ENCODE measurements around the gene GGA2. TPM values are rescaled to one million over a fixed set of nuclear protein-coding genes. Genes with fewer than 3 reads are reported as not detected.
"Not testable (repeated sequence)": the region's sequence is repeated elsewhere in the genome, so short reads cannot be mapped to it uniquely, and the experiment has no call there.

Gene GGA2
- total and polyA plus RNA-seq, 9 donors: 27.1 to 141 (median 83.3) TPM

- Histone ChIP-seq H3K36me3 (no peaks in the 10 kb centered on the region), H3K4me3 (peak within 1 kb of the TSS; percentile 73), H3K9me3 (no peaks in the 10 kb centered on the region), H3K4me1 (ENCODE audit: insufficient read depth) (peaks cover 6% of the 10 kb centered on the region), H3K27me3 (no peaks in the 10 kb centered on the region), H3K27ac (peak within 1 kb of the TSS in 1 of 2 donors; percentile 53)
- TF ChIP-seq POLR2A (IDR thresholded peaks at IDR 0.05) (peak; percentile 10), EP300 (IDR thresholded peaks at IDR 0.05) (no peak)
- TF ChIP-seq, protein P1, sequence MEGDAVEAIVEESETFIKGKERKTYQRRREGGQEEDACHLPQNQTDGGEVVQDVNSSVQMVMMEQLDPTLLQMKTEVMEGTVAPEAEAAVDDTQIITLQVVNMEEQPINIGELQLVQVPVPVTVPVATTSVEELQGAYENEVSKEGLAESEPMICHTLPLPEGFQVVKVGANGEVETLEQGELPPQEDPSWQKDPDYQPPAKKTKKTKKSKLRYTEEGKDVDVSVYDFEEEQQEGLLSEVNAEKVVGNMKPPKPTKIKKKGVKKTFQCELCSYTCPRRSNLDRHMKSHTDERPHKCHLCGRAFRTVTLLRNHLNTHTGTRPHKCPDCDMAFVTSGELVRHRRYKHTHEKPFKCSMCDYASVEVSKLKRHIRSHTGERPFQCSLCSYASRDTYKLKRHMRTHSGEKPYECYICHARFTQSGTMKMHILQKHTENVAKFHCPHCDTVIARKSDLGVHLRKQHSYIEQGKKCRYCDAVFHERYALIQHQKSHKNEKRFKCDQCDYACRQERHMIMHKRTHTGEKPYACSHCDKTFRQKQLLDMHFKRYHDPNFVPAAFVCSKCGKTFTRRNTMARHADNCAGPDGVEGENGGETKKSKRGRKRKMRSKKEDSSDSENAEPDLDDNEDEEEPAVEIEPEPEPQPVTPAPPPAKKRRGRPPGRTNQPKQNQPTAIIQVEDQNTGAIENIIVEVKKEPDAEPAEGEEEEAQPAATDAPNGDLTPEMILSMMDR (IDR thresholded peaks at IDR 0.05): peak in 1 of 3 donors; percentile 26
- intact Hi-C loops (cut with DNase I): no loop called here
- DNase-seq: peak; percentile 84 to 93 (median 89)
- 0% methylated on average over 49 to 57 of the region's 57 CpGs for WGBS, 3 donors
These were observed 57.5 kb downstream of the GGA2 start, which contains the start of gene COG7 for GRCh38 chr16:23452572-23453337. COG7 (minus strand) TSS chr16:23453189; CDS start chr16:23452994, 195 bp downstream.

GRCh38 chr16:23452221-23452571 lies 58.1 kb downstream of the GGA2 start:
- Histone ChIP-seq H3K4me3 (peak overlapping the region; percentile 73), H3K27ac (peak overlapping the region in 1 of 2 donors; percentile 53), H3K27me3 (no peaks in the 10 kb centered on the region), H3K4me1 (ENCODE audit: insufficient read depth) (peaks cover 6% of the 10 kb centered on the region), H3K36me3 (no peaks in the 10 kb centered on the region), H3K9me3 (no peaks in the 10 kb centered on the region)
- no peak for DNase-seq
- intact Hi-C loops (cut with DNase I): no loop called here
- 2 to 3% (median 2%) methylated on average over 10 of the region's 10 CpGs for WGBS, 3 donors
- TF ChIP-seq, protein P1 (IDR thresholded peaks at IDR 0.05): no peak
- TF ChIP-seq POLR2A (IDR thresholded peaks at IDR 0.05) (no peak), EP300 (IDR thresholded peaks at IDR 0.05) (no peak)

- Histone ChIP-seq H3K27ac (no peak overlapping the region), H3K9me3 (no peaks in the 10 kb centered on the region), H3K36me3 (no peaks in the 10 kb centered on the region), H3K4me3 (no peak overlapping the region), H3K4me1 (ENCODE audit: insufficient read depth) (peaks cover 6% of the 10 kb centered on the region), H3K27me3 (no peaks in the 10 kb centered on the region)
- TF ChIP-seq POLR2A (IDR thresholded peaks at IDR 0.05) (no peak), EP300 (IDR thresholded peaks at IDR 0.05) (no peak)
- TF ChIP-seq, protein P1 (IDR thresholded peaks at IDR 0.05): no peak
- intact Hi-C loops (cut with DNase I): no loop called here
- DNase-seq: no peak
- WGBS, 3 donors: 70 to 76% (median 72%) methylated on average over 4 of the region's 4 CpGs
These were observed 61.9 kb downstream of the GGA2 start for GRCh38 chr16:23448392-23448791.

DNA sequence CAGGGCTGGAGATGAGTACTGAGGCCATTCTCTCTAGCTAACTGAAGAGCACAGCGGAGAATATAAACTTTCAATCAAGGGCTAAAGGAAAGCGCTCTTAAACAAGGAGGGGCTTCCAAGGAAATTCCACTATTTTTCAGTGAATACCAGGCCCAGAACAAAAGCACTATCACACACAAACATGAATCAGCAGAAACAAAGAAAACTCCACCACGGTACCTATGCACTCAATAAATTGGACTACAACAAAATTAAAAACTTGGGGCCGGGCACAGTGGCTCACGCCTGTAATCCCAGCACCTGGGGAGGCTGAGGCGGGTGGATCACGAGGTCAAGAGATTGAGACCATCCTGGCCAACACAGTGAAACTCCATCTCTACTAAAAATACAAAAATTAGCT lies 72.8 kb downstream of the GGA2 start:
- not testable (repeated sequence) for DNase-seq

GRCh38 chr16:23436951-23437350 lies 73.3 kb downstream of the GGA2 start:
- Histone ChIP-seq H3K27me3 (no peaks in the 10 kb centered on the region), H3K27ac (no peak overlapping the region), H3K4me3 (no peak overlapping the region), H3K9me3 (no peaks in the 10 kb centered on the region), H3K36me3 (no peaks in the 10 kb centered on the region), H3K4me1 (ENCODE audit: insufficient read depth) (no peaks in the 10 kb centered on the region)
- no peak for DNase-seq
- TF ChIP-seq POLR2A (IDR thresholded peaks at IDR 0.05) (no peak), EP300 (IDR thresholded peaks at IDR 0.05) (no peak)
- TF ChIP-seq, protein P1 (IDR thresholded peaks at IDR 0.05): no peak
- intact Hi-C loops (cut with DNase I): loop anchor here in 1 of 4 donors (10.0 kb wide), 1 partner anchor 362 kb away; no protein-coding TSS in a partner anchor
- 91 to 93% (median 91%) methylated on average over 4 of the region's 4 CpGs for WGBS, 3 donors

More for the DNA sequence above, 72.8 kb downstream of the GGA2 start:
- not testable (repeated sequence) for H3K4me1 ChIP-seq (ENCODE audit: insufficient read depth); H3K27me3 ChIP-seq; H3K9me3 ChIP-seq; H3K27ac ChIP-seq; H3K36me3 ChIP-seq; H3K4me3 ChIP-seq
- 91 to 96% (median 96%) methylated on average over 7 of the region's 7 CpGs for WGBS, 3 donors
- intact Hi-C loops (cut with DNase I): loop anchor here in 1 of 4 donors (10.0 kb wide), 1 partner anchor 363 kb away; no protein-coding TSS in a partner anchor
